ENCODE results near the gene PI16. TPM values are rescaled to one million over a fixed set of nuclear protein-coding genes. Genes with fewer than 3 reads are reported as not detected.

The PI16 gene
- total RNA-seq, 2 experiments from 2014 or later: 0.30 TPM; not detected in 1

DNA sequence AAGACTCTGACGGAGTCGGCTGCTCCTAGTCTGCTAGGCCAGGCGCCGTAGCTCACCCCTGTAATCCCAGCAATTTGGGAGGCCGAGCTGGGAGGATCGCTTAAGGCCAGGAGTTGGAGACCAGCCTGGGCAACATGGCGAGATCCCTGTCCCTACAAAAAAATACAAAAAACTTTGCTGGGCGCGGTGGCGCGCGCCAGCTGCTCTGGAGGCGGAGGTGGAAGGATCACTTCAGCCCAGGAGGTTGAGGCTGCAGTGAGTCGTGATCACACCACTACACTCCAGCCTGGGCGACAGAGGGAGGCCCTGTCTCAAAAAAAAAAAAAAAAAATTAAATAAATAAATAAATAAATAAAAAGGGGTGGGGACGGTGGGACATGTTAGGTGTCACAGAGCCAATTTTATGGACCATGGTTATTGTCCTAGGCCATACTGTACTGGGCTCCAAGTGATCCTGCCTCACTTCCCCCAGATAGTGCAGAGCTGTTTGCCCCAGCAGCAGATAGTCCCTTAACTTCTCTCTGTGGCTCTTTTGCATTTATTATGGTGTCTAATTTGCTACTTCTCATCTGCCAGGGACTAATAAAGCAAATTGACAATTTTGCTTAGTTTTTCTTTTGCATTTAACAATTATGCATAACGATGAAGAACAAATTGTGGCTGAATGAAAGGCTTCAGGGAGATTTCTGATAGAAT is 5.2 kb downstream of the PI16 start:
- POLR2A ChIA-PET: no interaction called here
- H3K36me3 ChIP-seq (ENCODE audit: insufficient read depth, low read length): no peaks in the 10 kb centered on the region
- no peak for DNase-seq (ENCODE audit: low spot score)
- H3K27ac ChIP-seq (ENCODE audit: low read depth, low read length, poor library complexity, severe bottlenecking): no peak overlapping the region
- no TSS peak for BruUV-seq (replicated peaks)
- no peak overlapping the region for H3K4me3 ChIP-seq (ENCODE audit: low read depth, low read length, poor library complexity, severe bottlenecking)
- H2AFZ ChIP-seq (ENCODE audit: low read length): no peak overlapping the region
- H4K20me1 ChIP-seq (ENCODE audit: insufficient read depth, low read length): no peaks in the 10 kb centered on the region
- CTCF ChIA-PET (ENCODE audit: unreplicated experiment): no interaction called here
- no peak overlapping the region for H3K4me2 ChIP-seq (ENCODE audit: low read length)
- H3K9me2 ChIP-seq (ENCODE audit: insufficient read depth, low read length): no peaks in the 10 kb centered on the region
- H3K9me3 ChIP-seq (ENCODE audit: low read length): no peaks in the 10 kb centered on the region
- H3K79me2 ChIP-seq (ENCODE audit: insufficient read depth, low read depth, low read length): no peaks in the 10 kb centered on the region
- H3K4me1 ChIP-seq (ENCODE audit: insufficient read depth, low read length, poor library complexity, severe bottlenecking): peaks cover 36% of the 10 kb centered on the region
- TF ChIP-seq, protein P1, sequence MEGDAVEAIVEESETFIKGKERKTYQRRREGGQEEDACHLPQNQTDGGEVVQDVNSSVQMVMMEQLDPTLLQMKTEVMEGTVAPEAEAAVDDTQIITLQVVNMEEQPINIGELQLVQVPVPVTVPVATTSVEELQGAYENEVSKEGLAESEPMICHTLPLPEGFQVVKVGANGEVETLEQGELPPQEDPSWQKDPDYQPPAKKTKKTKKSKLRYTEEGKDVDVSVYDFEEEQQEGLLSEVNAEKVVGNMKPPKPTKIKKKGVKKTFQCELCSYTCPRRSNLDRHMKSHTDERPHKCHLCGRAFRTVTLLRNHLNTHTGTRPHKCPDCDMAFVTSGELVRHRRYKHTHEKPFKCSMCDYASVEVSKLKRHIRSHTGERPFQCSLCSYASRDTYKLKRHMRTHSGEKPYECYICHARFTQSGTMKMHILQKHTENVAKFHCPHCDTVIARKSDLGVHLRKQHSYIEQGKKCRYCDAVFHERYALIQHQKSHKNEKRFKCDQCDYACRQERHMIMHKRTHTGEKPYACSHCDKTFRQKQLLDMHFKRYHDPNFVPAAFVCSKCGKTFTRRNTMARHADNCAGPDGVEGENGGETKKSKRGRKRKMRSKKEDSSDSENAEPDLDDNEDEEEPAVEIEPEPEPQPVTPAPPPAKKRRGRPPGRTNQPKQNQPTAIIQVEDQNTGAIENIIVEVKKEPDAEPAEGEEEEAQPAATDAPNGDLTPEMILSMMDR (conservative IDR thresholded peaks at IDR 0.05; ENCODE audit: low read length): no peak
- TF ChIP-seq EZH2phosphoT487 (IDR thresholded peaks at IDR 0.05; ENCODE audit: borderline replicate concordance, low read depth, low read length): no peak
- intact Hi-C loops (cut with micrococcal nuclease; ENCODE audit: unreplicated experiment): no loop called here

DNA sequence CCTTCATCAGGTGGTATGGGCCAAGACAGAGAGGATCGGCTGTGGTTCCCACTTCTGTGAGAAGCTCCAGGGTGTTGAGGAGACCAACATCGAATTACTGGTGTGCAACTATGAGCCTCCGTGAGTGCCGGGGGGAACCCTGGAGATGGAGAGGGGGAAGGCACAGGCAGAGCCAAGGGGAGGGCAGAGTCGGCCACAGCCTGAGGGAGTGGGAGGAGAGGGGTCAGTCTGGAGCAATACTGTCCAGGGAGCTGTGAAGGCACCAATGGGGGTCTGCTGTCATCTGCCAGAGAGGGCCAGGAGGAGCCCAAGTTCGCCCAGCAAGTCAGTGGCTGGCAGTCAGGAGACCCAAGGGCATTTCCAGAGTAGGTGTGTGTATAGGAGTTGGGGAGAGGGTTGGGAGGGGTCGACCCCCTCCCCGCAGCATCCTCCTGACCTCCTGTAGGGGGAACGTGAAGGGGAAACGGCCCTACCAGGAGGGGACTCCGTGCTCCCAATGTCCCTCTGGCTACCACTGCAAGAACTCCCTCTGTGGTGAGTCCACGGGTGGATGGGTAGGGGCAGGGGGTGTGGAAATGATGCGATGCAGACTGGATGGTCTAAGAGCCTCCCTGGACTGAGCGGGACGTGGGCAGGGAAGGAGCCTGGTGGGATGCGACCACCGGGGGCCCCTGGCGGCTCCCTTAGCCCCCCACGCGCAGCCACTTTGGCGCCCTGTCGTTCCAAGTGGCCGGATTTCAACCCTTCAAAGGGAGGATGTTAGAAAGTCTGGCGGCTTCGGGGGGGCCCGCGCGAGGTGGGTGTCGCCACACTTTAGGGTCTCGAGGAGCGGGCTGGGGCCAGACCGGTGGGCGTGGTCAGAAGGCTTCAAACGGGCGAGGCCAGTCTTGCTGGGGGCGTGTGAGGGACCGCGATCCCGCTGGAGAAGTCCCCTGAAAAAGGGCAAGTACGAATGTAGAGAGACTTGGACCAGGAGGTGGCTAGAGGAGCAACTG is 7.2 kb downstream of the PI16 start:
- Histone ChIP-seq H3K4me2 (ENCODE audit: low read length) (no peak overlapping the region), H3K9me3 (ENCODE audit: low read length) (no peaks in the 10 kb centered on the region), H3K4me1 (ENCODE audit: insufficient read depth, low read length, poor library complexity, severe bottlenecking) (peaks cover 26% of the 10 kb centered on the region), H3K9me2 (ENCODE audit: insufficient read depth, low read length) (no peaks in the 10 kb centered on the region), H3K27ac (ENCODE audit: low read depth, low read length, poor library complexity, severe bottlenecking) (no peak overlapping the region), H3K4me3 (ENCODE audit: low read depth, low read length, poor library complexity, severe bottlenecking) (no peak overlapping the region), H4K20me1 (ENCODE audit: insufficient read depth, low read length) (no peaks in the 10 kb centered on the region), H2AFZ (ENCODE audit: low read length) (no peak overlapping the region), H3K79me2 (ENCODE audit: insufficient read depth, low read depth, low read length) (no peaks in the 10 kb centered on the region), H3K36me3 (ENCODE audit: insufficient read depth, low read length) (peaks cover 8% of the 10 kb centered on the region; the same call in 1 of the 2 replicates)
- intact Hi-C loops (cut with micrococcal nuclease; ENCODE audit: unreplicated experiment): no loop called here
- POLR2A ChIA-PET: no interaction called here
- no TSS peak for BruUV-seq (replicated peaks)
- no peak for DNase-seq (ENCODE audit: low spot score)
- CTCF ChIA-PET (ENCODE audit: unreplicated experiment): interaction anchor here (0.5 kb wide), 1 partner anchor 56 kb away, joined by 3 read pairs; no protein-coding TSS in a partner anchor
- TF ChIP-seq EZH2phosphoT487 (IDR thresholded peaks at IDR 0.05; ENCODE audit: borderline replicate concordance, low read depth, low read length): no peak
- TF ChIP-seq, protein P1 (conservative IDR thresholded peaks at IDR 0.05; ENCODE audit: low read length): no peak

Measured in OCI-LY7 (cell line).